ENCODE results near the gene PIM3.

DNA sequence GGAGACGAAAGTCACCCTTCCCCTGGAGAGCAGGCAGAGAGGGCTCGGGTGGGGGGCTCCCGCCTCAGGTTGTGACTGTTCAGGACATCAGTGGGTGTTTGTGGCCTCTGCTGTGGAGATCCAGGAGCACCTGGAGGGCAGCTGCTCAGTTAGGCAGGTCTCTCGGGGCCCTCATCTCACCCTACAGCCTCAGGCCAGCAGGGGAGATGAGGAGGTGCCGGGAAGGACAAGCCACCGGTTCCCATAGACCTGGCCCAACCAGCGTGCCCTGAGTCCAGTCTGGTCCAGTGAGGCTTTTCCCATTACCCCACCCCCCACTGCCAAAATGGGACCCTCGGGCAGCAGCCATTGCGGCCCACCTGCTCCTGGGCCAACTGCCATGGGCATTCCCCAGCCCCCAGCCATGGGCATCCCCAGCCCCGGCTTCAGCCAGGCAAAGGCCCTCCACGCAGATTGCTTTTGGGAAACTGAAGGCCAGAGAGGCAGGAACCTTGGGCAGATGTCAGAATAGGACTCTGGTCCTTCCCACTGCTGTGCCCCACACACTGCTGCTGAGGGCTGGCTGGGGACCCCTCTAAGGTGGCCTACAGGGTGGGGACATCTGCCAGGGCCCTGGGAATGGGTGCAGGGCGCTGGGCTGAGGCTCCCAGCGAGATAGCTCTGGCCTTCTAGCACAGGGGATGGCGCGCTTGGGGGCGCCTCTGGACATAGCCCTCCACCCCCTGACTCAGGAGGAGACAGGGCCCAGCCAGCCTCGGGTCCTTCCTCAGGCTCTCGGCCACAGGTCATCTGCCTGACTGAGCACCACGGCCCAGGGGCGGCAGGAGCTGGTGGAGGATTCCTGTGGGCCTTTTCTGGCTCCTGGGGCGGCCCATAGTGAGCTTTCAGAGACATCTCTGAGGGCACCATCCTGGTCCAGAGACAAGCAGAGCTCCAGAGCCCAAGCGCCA lies 4.8 kb downstream of the PIM3 start:
- TF ChIP-seq, protein P1, sequence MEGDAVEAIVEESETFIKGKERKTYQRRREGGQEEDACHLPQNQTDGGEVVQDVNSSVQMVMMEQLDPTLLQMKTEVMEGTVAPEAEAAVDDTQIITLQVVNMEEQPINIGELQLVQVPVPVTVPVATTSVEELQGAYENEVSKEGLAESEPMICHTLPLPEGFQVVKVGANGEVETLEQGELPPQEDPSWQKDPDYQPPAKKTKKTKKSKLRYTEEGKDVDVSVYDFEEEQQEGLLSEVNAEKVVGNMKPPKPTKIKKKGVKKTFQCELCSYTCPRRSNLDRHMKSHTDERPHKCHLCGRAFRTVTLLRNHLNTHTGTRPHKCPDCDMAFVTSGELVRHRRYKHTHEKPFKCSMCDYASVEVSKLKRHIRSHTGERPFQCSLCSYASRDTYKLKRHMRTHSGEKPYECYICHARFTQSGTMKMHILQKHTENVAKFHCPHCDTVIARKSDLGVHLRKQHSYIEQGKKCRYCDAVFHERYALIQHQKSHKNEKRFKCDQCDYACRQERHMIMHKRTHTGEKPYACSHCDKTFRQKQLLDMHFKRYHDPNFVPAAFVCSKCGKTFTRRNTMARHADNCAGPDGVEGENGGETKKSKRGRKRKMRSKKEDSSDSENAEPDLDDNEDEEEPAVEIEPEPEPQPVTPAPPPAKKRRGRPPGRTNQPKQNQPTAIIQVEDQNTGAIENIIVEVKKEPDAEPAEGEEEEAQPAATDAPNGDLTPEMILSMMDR (IDR thresholded peaks at IDR 0.05; ENCODE audit: control extremely low read depth in 1 of 3, insufficient read depth in 1 of 3, low read depth in 1 of 3, low read length in 3 of 3), result no peak
- TF ChIP-seq CHD2 (IDR thresholded peaks at IDR 0.05; ENCODE audit: low read length), result no peak
- TF ChIP-seq YY1 (IDR thresholded peaks at IDR 0.05; ENCODE audit: low read depth, low read length), result no peak
- no peak for TF ChIP-seq SIN3A (conservative IDR thresholded peaks at IDR 0.05 in 1 of 2, IDR thresholded peaks at IDR 0.05 in 1 of 2; ENCODE audit: low read depth in 1 of 2, low read length in 2 of 2)
- no peak for TF ChIP-seq BRCA1 (IDR thresholded peaks at IDR 0.05; ENCODE audit: low read depth, low read length)
- no peak for TF ChIP-seq GABPA (IDR thresholded peaks at IDR 0.05; ENCODE audit: borderline replicate concordance, insufficient read depth, low read length)
- TF ChIP-seq EP300 (IDR thresholded peaks at IDR 0.05; ENCODE audit: borderline replicate concordance in 1 of 2, low read depth in 2 of 2, low read length in 2 of 2), result no peak
- TF ChIP-seq POLR2A (IDR thresholded peaks at IDR 0.05; ENCODE audit: control extremely low read depth in 1 of 2, low read depth in 2 of 2, low read length in 2 of 2), result peak in 1 of 2 experiments; percentile 34; a peak in 1 of 3 replicates
- TF ChIP-seq POLR2AphosphoS5 (IDR thresholded peaks at IDR 0.05; ENCODE audit: low read depth, low read length), result peak; percentile 19
- TF ChIP-seq MAFK (IDR thresholded peaks at IDR 0.05; ENCODE audit: low read depth, low read length), result no peak

All from H1 (cell line).